ENCODE results near the gene EMC7. TPM values are rescaled to one million over a fixed set of nuclear protein-coding genes. Genes with fewer than 3 reads are reported as not detected.

EMC7 gene
- total RNA-seq, 1 donor from 2014 or later, result 62.9 TPM

GRCh38 chr15:34046471-34047145, 55.1 kb downstream of the EMC7 start:
- ATAC-seq, result no peak
- intact Hi-C loops (cut with DNase I), result loop anchor here (10.0 kb wide), 1 partner anchor 168 kb away; the partner anchor contains the start of gene KATNBL1

DNA sequence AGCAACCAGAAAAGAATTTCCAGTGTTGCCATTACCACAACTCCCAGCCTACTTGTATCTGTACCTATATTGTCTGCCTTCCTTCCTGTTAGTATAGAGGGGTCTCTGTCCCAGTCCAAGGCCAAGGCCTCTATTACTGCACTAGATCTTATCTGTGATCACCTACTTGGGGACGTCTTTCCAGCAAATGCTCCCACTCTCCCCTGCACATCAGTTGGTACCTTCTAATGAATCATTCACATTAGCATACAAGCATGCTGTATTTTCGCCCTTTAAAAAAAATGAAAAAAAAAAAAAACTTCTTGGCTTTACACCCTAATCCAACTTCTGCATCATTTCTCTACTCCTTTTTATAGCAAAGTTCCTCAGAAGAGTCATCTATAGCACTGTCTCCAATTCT, 57.8 kb downstream of the EMC7 start:
- DNase-seq (ENCODE audit: low spot score) (no peak), ATAC-seq (no peak)
- intact Hi-C loops (cut with DNase I), result loop anchor here (10.0 kb wide), 1 partner anchor 171 kb away; the partner anchor contains the start of gene KATNBL1

More at GRCh38 chr15:34046471-34047145, 55.1 kb downstream of the EMC7 start:
- no peak for DNase-seq (ENCODE audit: low spot score)

GRCh38 chr15:34043391-34043790, 58.3 kb downstream of the EMC7 start:
- intact Hi-C loops (cut with DNase I), result loop anchor here (10.0 kb wide), 1 partner anchor 171 kb away; the partner anchor contains the start of gene KATNBL1
- DNase-seq (ENCODE audit: low spot score) (no peak), ATAC-seq (no peak)

DNA sequence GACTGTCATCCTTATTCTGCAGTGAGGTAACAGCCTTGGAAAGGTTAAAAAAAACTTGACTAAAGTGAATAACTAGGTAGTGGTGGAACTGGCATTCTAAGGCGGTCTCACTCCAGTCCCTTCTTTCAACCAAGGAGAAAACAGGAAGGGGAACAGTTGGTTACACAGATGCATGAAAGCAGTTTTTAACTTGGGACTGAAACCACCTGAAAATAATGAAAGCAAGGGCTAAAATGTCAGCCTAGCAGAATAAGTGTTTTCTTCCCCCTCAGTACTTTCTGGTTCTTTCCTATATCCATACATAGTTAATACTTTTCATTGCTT, 61.9 kb downstream of the EMC7 start:
- intact Hi-C loops (cut with DNase I), result loop anchor here (2.0 to 10.0 kb wide), 2 partner anchors 23 to 175 kb away; partner anchors contain the start of gene KATNBL1
- ATAC-seq (no peak), DNase-seq (ENCODE audit: low spot score) (no peak)

DNA sequence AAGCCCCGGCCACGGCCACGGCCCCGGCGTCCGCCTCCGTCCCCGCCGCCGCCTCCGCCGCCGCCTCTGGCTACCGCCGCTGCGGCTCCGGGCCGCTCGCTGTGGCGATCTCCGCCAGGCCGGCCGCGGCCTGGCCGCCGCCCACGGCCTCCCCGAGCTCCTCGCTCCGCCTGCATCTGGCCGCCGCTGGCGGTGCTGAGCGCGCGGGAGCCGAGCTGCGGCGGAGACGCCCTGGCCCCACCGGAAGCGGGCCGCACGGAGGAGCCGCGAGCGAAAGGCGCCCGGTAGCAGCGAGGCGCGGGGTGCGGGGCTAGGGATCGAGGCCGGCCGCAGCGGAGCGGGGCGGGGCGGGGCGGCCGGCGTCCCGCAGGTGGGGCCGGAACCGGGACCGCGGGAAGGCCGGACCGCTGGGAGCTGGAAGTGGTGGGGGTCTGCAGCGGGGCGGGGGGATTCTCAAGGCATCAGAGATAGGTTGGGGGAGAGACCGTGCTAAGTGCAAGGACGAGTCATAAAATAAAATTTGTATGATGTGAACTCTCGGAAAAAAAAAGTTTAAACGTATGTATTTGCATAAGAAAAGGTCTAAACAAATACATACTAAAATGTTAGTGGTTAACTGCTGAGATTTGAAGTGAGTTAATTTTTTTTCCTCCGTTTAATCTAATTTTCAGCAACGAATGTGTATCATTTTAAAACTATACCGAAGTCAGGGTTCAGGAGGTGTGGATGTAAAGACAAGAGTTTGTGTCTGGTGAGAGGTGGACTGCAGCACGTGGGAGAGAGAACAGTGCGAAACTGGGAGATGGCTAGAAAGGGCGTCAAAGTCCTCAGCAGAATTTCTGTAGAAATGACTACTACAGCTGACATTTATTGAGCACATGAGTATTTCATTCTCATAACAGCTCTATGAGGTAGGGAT, 62.5 kb downstream of the EMC7 start, which contains the start of gene AVEN:
TSS of gene AVEN (minus strand) at position 334 of the 919 bp plus-strand sequence. CDS start at position 176, 158 bp downstream.
- peak; percentile 50 for ATAC-seq
- intact Hi-C loops (cut with DNase I), result loop anchor here (2.0 kb wide), 1 partner anchor 22 kb away; no protein-coding TSS in a partner anchor
- DNase-seq (ENCODE audit: low spot score), result peak; percentile 68

DNA sequence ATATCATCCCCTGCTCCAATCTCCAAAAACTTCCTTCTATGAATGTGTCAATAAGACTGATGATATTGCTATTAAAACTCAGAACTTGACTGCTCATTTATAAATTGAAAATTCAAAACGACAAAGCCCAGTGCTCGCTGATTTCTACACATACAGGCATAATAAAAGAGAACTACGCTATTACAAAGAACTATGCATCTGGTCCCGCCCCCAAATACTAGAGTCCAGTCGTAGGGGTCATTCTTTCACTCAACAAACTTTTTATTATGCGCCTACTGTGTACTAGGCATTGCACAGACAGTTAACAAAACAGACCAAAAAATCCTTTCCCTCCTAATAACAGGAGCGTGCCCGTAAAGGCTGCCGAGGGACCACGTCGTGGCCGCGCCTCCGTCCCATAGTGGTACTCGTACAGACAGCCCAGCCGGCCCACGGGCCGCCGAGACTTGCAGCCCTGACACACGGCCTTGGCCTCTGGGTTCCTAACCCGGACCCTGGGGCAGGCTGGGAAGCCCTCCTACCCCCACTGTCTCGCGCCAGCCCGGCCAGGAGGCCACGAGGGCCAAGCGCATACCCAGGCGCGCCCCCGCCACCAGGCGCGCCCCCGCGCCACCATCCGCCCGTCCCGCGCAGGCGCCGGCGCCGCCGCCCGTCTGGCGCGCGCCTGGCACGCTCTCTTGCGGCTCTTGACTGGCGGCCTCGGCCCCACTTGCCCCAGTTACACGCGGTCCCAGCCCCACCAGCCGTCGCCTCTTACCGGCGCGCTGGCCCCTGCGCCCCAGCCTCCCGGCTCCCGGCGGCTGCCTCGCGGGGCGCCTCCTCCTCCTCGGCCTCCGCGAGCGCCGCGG, 63.4 kb downstream of the EMC7 start:
- intact Hi-C loops (cut with DNase I), result loop anchor here (2.0 kb wide), 1 partner anchor 21 kb away; no protein-coding TSS in a partner anchor
- DNase-seq (ENCODE audit: low spot score), result peak; percentile 84
- peak; percentile 97 for ATAC-seq

Other genes starting within 250 kb of the EMC7 start
- gene CHRM5, start 133.4 kb downstream of the EMC7 start, total RNA-seq, result 0.18 TPM
- gene AVEN, start 62.7 kb downstream of the EMC7 start, total RNA-seq, result 11.4 TPM
- 1.9 TPM for gene PGBD4, start 221 bp upstream of the EMC7 start, total RNA-seq
- 80.7 TPM for gene KATNBL1, start 108.2 kb upstream of the EMC7 start, total RNA-seq
- 73.9 TPM for gene EMC4, start 123.2 kb upstream of the EMC7 start, total RNA-seq
- gene SLC12A6, start 235.9 kb upstream of the EMC7 start, total RNA-seq, result 28.8 TPM
- 90.2 TPM for gene NOP10, start 241.3 kb upstream of the EMC7 start, total RNA-seq
- gene NUTM1, start 241.5 kb upstream of the EMC7 start, total RNA-seq, result not detected